GM18909 (cell line): Measurements from ENCODE around the gene SCNN1A.

ENCODE experiments used
- ATAC-seq: cut with Tn5 transposase; IDR thresholded peaks from one replicate; pipeline ENCODE4 v1.9.1; 2021; ENCODE audit warnings: mild to moderate bottlenecking; ENCODE audit not compliant: unreplicated experiment, poor library complexity

SCNN1A gene

GRCh38 chr12:6301721-6302120, 73.6 kb downstream of the SCNN1A start:
- ATAC-seq, result no peak

- no peak for ATAC-seq
Observed at GRCh38 chr12:6297170-6297569, 78.2 kb downstream of the SCNN1A start.
